IPS-NIHi7 (cell line): ENCODE measurements around the gene RGS7BP.

Experiments
- DNase-seq: peaks from one replicate; pipeline ENCODE4 v3.0.0; 2012; ENCODE audit warnings: mixed read lengths; ENCODE audit errors: extremely low spot score

Gene RGS7BP

DNA sequence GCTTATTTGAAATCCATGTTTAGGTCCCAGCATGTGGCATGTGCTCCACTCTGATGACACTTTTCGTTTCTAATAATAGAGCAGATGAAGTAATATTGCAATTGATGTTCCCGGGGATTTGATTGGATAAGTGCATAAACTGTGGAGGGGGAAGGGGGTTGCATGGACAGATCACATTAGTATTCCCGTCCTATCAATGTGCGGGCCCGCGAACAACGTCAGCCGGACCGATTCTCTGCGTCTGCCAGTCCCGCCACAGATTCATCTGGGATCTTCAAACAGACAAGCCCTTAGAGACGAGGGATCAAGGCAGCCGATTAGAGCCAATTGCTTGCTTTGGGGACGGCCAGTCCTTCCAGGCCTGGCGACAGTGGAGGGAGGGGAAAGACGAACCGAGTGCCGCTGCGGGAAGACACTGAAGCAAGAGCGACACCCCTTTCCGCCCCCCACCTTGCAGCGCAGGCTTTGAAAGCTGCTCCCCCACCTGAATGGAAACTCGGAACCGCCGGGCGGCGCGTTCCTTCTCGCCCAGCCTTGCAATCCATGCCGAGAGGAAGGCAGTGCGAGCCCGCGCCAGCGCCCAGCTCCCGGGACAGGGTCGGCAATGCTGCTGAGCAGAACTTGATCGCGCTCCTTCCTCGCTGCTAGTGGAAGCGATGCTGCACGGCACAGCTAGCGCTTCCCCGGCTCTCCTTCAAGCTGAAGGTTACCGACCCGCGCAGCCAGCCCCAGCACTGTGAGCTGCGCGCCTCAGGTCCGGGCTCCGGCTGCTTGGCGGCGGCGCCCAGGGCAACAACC lies at the start of gene RGS7BP:
Gene RGS7BP, plus strand, starts transcription at position 247 of the 798 bp plus-strand sequence. CDS start 610 bp downstream, outside the sequence.
- peak; percentile 55 for DNase-seq

DNA sequence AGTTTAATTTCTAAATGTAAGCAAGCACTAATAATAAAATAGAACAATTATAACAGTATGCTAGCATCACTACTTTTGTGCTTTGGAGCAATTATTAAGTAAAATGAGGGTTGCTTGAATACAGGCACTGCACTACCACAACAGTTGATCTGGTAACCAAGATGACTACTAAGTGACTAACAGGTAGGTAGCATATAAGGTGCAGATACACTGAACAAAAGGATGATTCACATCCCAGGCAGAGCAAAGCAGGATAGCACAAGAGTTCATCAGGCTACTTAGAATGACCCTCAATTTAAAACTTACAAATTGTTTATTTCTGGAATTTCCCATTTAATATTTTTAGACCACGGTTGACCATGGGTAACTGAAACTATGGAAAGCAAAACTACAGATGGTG lies 48.0 kb upstream of the RGS7BP start:
- DNase-seq, result no peak

DNA sequence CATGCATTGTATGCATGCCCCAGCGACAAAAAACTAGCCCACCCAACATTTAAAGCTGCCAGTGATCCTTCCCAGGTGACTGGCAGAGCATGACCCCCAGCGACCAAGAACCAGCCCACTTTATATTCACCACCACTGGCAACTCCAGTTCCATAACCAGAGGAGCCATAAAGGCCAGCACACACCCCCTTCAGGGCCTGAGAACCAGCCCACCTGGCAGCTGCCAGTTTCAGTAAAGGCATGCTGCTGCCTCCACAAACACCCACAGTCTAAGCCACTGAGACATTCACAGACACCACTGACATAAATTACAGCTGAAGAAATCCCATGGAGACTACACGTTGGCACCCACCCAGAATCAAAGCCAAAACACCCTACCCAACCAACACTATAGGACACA lies 46.9 kb upstream of the RGS7BP start:
- DNase-seq, result no peak

- no peak for DNase-seq
Measured at GRCh38 chr5:64462391-64462790, 43.4 kb upstream of the RGS7BP start.

DNA sequence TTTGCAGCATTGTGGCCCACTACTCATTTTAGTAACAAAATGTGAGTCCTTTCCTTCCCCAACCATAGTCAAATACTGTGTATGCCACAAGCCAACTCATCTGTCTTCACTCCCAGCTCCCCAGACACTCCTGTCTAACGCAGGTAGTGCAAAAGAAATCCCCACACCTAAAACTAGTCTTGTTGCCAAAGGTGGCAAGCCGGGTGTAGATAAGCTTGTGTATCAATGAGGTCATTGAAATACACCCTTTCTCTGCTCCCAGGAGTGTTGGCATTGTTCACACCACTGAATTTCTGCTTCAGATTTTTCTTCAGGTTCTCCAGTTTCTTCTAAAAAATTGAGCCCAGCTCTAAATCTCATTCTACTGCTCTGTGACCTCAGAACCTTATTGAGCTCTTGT lies 19.7 kb upstream of the RGS7BP start:
- DNase-seq, result no peak

DNA sequence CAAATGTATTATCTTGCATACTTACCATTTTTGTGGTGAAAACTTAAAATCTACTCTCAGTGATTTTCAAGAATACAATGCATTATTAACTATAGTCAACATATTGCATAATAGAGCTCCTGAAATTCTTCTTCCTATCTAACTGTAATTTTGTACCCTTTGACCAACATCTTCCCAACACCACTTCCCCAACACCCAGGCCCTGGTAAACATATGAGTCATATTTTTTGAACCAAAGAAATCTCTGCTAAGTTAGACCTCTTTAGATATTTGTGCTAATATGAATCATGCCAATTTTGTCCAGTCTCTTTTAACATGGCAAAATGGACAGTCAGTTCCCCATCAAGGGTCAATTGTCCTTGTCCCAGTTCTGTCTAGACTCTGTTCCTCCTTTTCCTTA lies 18.5 kb upstream of the RGS7BP start:
- DNase-seq, result no peak

DNA sequence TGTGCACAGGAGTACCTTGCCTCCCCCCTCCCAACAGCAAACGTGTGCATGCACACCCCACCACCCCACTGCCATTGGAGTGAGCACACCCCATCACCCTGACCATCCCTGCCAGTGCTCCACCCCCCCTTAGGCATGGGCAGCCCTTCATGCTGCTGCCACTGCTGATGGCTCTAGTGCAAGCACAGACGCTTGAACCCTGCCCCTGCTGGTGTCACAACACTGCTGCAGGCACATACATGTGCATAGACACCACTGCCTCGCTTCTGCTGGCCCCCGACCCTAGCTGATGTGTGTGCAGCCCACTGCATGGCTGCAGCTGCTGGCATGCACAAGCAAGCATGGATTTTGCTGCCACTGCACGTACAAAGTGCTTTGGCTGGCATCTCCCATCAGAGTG lies 16.0 kb upstream of the RGS7BP start:
- DNase-seq, result no peak

GRCh38 chr5:64497386-64497785 lies 8.4 kb upstream of the RGS7BP start:
- DNase-seq, result peak; percentile 66

DNA sequence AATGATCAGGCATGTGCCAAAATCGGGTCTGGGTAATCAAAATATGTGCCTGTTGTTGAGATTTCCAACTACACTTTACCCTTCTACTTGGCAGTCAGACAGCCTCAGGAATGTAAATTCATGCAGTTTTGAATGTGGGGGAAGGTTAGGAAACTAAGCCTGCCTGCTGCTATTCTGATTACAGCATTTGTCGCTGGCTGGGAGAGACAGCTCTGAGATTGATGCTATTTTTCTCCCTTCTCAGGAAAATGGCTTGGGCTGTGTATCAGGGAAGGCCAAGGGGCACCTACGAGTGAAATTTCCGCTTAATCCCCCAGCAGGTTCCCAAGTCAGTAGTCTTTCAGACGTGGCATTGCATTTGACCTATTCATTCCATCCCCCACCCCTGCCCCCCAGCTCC lies 3.6 kb upstream of the RGS7BP start:
- DNase-seq, result peak; percentile 21

DNA sequence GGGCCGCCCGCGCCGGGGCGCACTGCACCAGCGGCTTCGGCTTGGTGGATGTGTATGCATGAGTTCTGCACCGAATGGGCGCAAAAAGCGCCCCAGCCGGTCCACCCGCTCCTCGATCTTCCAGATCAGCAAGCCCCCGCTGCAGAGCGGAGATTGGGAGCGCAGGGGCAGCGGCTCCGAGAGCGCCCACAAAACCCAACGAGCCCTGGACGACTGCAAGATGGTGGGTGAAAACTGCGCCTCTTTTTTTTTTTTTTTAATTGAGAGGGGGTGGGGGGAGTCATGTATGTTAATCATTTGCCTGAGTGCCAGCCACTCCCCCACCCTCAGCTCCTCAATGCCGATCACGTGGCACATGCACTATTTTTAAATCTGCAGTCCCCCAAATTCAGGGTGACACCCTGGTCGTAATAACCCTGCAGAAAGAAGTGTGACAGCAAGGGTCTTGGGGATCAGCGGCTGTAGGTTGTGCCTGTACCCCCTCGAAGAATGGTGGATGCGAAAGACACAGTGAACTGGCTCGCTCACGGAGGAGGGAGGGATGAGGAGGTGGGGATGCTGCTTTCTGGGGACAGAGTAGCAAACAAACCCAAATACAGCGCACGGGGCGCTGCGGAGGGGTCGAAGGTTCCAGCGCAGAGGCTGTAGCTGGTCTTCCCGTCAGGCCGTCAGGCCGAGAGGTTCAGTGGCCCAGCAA lies 900 bp downstream of the RGS7BP start:
- peak; percentile 32 for DNase-seq

DNA sequence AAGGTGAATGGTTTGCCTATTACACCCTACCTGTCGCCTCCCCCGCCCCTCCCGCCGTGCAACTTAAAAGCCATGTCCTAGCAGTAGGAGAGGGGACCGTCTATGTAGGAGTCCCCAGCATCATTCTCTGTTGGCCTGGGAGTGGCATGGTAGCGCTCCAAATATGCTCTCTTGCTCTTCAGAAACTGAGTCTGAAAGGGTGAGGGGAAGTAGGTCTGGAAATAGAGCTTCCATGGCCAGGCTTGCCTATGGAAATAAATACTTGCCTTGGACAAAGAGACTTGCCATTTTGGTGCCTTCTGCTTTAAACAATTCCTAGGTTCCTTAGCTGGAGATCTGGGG lies 1.4 kb downstream of the RGS7BP start:
- no peak for DNase-seq

- DNase-seq, result no peak
Measured at GRCh38 chr5:64509828-64510227, 4.0 kb downstream of the RGS7BP start.

GRCh38 chr5:64513492-64513891 lies 7.7 kb downstream of the RGS7BP start:
- no peak for DNase-seq

- no peak for DNase-seq
Measured at GRCh38 chr5:64514612-64515011, 8.8 kb downstream of the RGS7BP start.

GRCh38 chr5:64516216-64516615 lies 10.4 kb downstream of the RGS7BP start:
- no peak for DNase-seq

DNA sequence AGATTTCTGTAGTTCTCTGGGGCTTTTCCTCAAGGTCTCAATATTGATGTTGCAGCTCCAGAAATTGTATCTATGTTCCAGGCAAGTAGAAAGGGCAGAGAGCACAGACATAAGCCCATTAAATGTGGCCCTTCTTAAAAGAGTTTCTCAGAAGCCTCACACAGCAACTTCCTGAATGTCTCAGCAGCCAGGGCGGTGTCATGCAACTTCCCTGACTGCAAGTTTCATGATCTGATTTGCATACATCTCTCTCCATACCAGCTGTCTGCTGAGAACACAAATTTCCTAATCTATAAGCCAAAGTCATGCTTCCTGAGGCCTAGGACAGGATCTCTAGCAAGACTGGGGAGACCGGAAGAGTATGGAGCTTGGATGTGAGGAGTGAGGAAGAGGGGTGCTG lies 13.0 kb downstream of the RGS7BP start:
- DNase-seq, result no peak

DNA sequence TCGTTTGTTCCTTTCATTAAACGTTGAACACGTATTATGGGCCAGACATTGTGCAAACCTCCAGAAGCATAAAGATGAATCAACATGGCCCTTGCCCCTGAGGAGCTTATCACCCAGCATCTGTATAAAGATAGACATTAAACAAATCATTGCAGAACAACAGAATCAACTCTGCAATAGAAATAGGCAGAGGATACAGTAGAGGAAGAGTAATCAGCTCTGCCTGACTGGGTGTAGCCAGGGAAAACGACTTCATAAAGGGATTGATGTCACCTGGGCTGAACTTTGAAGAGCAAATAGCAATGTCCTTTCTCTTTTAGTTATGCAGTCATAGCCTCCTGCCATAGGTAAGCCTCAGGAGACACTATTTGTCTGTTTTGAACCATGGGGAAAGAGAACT lies 13.4 kb downstream of the RGS7BP start:
- DNase-seq, result no peak

GRCh38 chr5:64526734-64527439 lies 21.1 kb downstream of the RGS7BP start:
- no peak for DNase-seq

DNA sequence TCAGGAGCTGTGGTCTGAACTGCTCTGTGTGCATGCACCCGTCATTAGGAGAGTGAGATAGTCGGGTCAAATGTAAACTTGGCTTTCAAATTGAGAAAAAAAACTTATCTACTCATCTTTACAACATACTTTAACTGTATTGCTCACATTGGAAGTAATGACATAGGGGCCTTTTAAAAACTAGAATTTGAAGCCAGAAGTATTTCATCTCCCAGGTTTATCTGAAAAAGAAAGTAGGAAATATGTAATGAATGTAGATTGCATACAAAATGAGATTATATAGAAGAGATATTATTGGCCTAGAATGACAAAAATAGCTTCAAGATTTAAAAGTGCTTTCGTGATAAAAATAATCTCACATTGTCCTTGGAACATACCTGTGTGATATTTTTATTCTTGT lies 24.3 kb downstream of the RGS7BP start:
- no peak for DNase-seq

DNA sequence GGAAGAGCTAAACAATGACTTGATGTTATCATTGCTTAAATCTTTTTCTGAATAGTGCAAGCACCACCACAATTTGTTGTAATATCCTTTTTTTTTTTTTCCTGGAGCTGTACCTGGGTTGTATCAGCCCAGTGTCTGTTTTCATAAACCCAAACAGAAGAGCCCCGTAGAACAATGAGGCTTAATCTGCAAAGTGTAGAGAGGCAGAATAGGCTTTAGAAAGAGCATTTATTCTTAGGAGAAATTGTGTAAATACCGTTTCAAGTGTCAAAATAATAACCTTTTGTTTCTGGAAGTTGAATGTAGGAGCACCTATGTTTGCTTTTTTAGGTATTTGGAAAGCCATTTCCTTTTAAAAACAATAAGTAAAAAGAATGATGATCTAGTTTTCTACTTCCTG lies 26.4 kb downstream of the RGS7BP start:
- no peak for DNase-seq

DNA sequence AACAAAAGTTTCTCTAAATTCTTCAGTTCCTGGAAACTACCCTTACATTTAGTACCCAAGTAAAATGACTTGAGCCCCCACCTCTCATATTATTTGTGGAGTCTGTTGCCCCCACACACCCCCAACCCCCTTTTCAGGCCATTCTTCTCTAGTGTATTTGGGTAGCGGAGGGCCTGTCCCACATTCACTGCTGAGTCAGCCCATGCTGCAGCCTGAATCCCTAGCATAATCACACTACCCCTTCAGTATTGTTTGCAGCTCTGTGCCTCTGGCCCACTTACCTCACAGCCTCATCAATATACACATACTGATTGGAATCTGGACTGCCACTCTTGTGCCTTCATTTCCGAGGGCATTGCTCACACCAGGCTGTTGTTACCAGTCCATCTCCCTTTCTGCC lies 26.8 kb downstream of the RGS7BP start:
- no peak for DNase-seq

DNA sequence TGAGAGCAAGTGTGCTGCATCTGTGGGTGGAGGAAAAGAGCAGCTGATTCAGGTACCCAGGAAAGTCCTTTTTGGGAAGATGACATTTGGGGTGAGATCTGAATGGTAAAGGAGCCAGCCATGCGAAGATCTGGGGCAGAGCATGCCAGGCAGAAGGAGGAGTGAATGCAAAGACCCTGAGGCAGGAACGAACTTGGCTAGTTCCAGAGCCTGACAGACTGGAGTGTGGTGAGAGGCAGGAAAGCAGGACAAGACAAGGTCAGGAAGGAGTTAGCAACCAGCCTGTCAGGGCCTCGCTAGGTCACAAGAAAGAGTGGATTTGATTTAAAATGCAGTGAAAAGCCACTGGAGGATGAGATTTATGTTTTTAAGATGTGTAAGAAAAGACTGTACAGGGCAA lies 28.2 kb downstream of the RGS7BP start:
- DNase-seq, result no peak

- no peak for DNase-seq
Measured at GRCh38 chr5:64557911-64558310, 52.1 kb downstream of the RGS7BP start.
